Breast epithelium (tissue), 4 donors: ENCODE results near the gene PELI2. TPM values are rescaled to one million over a fixed set of nuclear protein-coding genes. Genes with fewer than 3 reads are reported as not detected.

Experiments
- DNase-seq, 2 donors: peaks; one replicate each; pipeline ENCODE4 v3.0.0-alpha.2; 2019; ENCODE audit warnings: low spot score in 2 of 2
- H3K27ac ChIP-seq, 2 donors: fragments of 200-600 bp; sonication (generic) in 1 of 2; one replicate each; pipeline ENCODE4 v1.5.1; 2016 to 2019; ENCODE audit warnings: mild to moderate bottlenecking in 1 of 2
- H3K27me3 ChIP-seq, 2 donors: fragments of 200-600 bp; sonication (generic) in 1 of 2; one replicate each; pipeline versions ENCODE4 v1.5.1 to v1.6.0; 2017 to 2019; ENCODE audit warnings: control low read depth in 1 of 2, mild to moderate bottlenecking in 1 of 2
- H3K36me3 ChIP-seq: fragments of 200-600 bp; one replicate; pipeline ENCODE4 v1.5.1; 2019
- H3K4me1 ChIP-seq, 2 donors: fragments of 200-600 bp; sonication (generic); one replicate each; pipeline ENCODE4 v1.5.1; 2016 to 2019; ENCODE audit warnings: control low read depth in 1 of 2
- H3K4me3 ChIP-seq, 3 donors: fragments of 200-600 bp; sonication (generic); 1 replicate in 2 of 3; 2 replicates in 1 of 3; pipeline ENCODE4 v1.5.1; 2016 to 2019; ENCODE audit warnings: mild to moderate bottlenecking in 3 of 3, moderate library complexity in 2 of 3
- H3K9me3 ChIP-seq, 2 donors: fragments of 200-600 bp; sonication (generic) in 1 of 2; one replicate each; pipeline ENCODE4 v1.5.1; 2016 to 2019; ENCODE audit warnings: control low read depth in 1 of 2
- CTCF ChIP-seq, 3 donors: fragments of 450-650 bp; IDR thresholded peaks; one replicate each; pipeline ENCODE4 v1.5.1; 2016 to 2017; ENCODE audit warnings: antibody characterized with exemption in 3 of 3, mild to moderate bottlenecking in 3 of 3, moderate library complexity in 3 of 3
- POLR2A ChIP-seq: fragments of 450-650 bp; IDR thresholded peaks from one replicate; pipeline ENCODE4 v1.6.1; 2016; ENCODE audit warnings: antibody characterized with exemption, mild to moderate bottlenecking, moderate library complexity
- POLR2AphosphoS5 ChIP-seq, 3 donors: sonication (generic); formaldehyde crosslinking; IDR thresholded peaks; one replicate each; pipeline ENCODE4 v1.6.1; 2017; ENCODE audit warnings: antibody characterized with exemption in 3 of 3
- intact Hi-C: fragments of 100-400 bp; cut with DNase I; formaldehyde crosslinking; loops from one replicate; pipeline ENCODE4 v1.15.1; 2023; ENCODE audit warnings: low total_unique reads
- total RNA-seq, 3 donors: library from RNA; depleted of rRNA; stranded (reverse); fragments of >200 nt; gene quantifications; one replicate each; pipeline ENCODE4 v1.1.0, GENCODE V29; 2016

Gene PELI2
- total RNA-seq, 3 donors from 2014 or later: 11.5 to 24.1 (median 16.2) TPM

GRCh38 chr14:56324856-56325699 lies 206.9 kb downstream of the PELI2 start:
- Histone ChIP-seq H3K4me1 (no peaks in the 10 kb centered on the region), H3K4me3 (no peak overlapping the region), H3K27ac (no peak overlapping the region), H3K9me3 (no peaks in the 10 kb centered on the region), H3K36me3 (no peaks in the 10 kb centered on the region), H3K27me3 (no peaks in the 10 kb centered on the region)
- intact Hi-C loops: no loop called here
- DNase-seq: no peak
- no peak for TF ChIP-seq POLR2A

GRCh38 chr14:56328021-56328420 lies 209.8 kb downstream of the PELI2 start:
- Histone ChIP-seq H3K9me3 (no peaks in the 10 kb centered on the region), H3K36me3 (no peaks in the 10 kb centered on the region), H3K4me1 (no peaks in the 10 kb centered on the region), H3K27me3 (no peaks in the 10 kb centered on the region), H3K27ac (no peak overlapping the region), H3K4me3 (no peak overlapping the region)
- TF ChIP-seq POLR2A (no peak), POLR2AphosphoS5 (IDR thresholded peaks at IDR 0.05) (no peak), CTCF (IDR thresholded peaks at IDR 0.05) (no peak)
- intact Hi-C loops: no loop called here
- no peak for DNase-seq

- DNase-seq: no peak
- Histone ChIP-seq H3K9me3 (no peaks in the 10 kb centered on the region), H3K27me3 (no peaks in the 10 kb centered on the region), H3K36me3 (no peaks in the 10 kb centered on the region), H3K4me3 (no peak overlapping the region), H3K27ac (no peak overlapping the region), H3K4me1 (no peaks in the 10 kb centered on the region)
- TF ChIP-seq POLR2AphosphoS5 (IDR thresholded peaks at IDR 0.05) (no peak), CTCF (IDR thresholded peaks at IDR 0.05) (no peak), POLR2A (no peak)
- intact Hi-C loops: no loop called here
Measured at GRCh38 chr14:56331592-56332216, 213.5 kb downstream of the PELI2 start.

- Histone ChIP-seq H3K27ac (peak overlapping the region in 1 of 2 donors; percentile 23), H3K27me3 (no peaks in the 10 kb centered on the region), H3K9me3 (no peaks in the 10 kb centered on the region), H3K4me1 (no peaks in the 10 kb centered on the region), H3K36me3 (no peaks in the 10 kb centered on the region), H3K4me3 (no peak overlapping the region)
- DNase-seq: no peak
- TF ChIP-seq CTCF (IDR thresholded peaks at IDR 0.05): no peak
- TF ChIP-seq POLR2A: no peak
- TF ChIP-seq POLR2AphosphoS5 (IDR thresholded peaks at IDR 0.05): no peak
- intact Hi-C loops: no loop called here
Measured at GRCh38 chr14:56333359-56334292, 215.4 kb downstream of the PELI2 start.

GRCh38 chr14:56334458-56334857 lies 216.2 kb downstream of the PELI2 start:
- Histone ChIP-seq H3K27me3 (no peaks in the 10 kb centered on the region), H3K27ac (no peak overlapping the region), H3K36me3 (no peaks in the 10 kb centered on the region), H3K9me3 (no peaks in the 10 kb centered on the region), H3K4me3 (no peak overlapping the region), H3K4me1 (no peaks in the 10 kb centered on the region)
- DNase-seq: no peak
- TF ChIP-seq CTCF (IDR thresholded peaks at IDR 0.05): no peak
- intact Hi-C loops: no loop called here
